ENCODE results near the gene ACADS. TPM values are rescaled to one million over a fixed set of nuclear protein-coding genes. Genes with fewer than 3 reads are reported as not detected.

ACADS gene
- total RNA-seq, 1 experiment from 2014 or later, result 15.9 TPM

- BruUV-seq (replicated peaks), result no TSS peak
- H3K27me3 ChIP-seq (ENCODE audit: control insufficient read depth, insufficient read depth, low read length), result no peaks in the 10 kb centered on the region
- intact Hi-C loops (cut with micrococcal nuclease; ENCODE audit: unreplicated experiment) (loop anchor here (10.0 kb wide), 1 partner anchor 220 kb away; the partner anchor contains the start of gene HNF1A), in situ Hi-C loops (cut with HindIII; ENCODE audit: low pct_unique_long_range_greater_than_20kb, low sequenced_read_pairs) (no loop called here)
- no peaks in the 10 kb centered on the region for H3K4me1 ChIP-seq (ENCODE audit: control insufficient read depth, insufficient read depth, low read length)
- ATAC-seq (no peak), DNase-seq (ENCODE audit: low read depth, low spot score) (no peak)
- TF ChIP-seq TCF7L2 (IDR thresholded peaks at IDR 0.05; ENCODE audit: low read depth, low read length), result no peak
- TF ChIP-seq REST (IDR thresholded peaks at IDR 0.05; ENCODE audit: insufficient read depth in 1 of 2, low read depth in 2 of 2, low read length in 1 of 2), result no peak
- no peak for TF ChIP-seq CTCF (IDR thresholded peaks at IDR 0.05)
- TF ChIP-seq POLR2AphosphoS5 (IDR thresholded peaks at IDR 0.05; ENCODE audit: low read depth, low read length), result no peak
- TF ChIP-seq SIN3A (IDR thresholded peaks at IDR 0.05; ENCODE audit: borderline replicate concordance, insufficient read depth, low read depth, low read length), result no peak
- H3K9me3 ChIP-seq (ENCODE audit: control insufficient read depth, insufficient read depth, low read depth, low read length), result no peaks in the 10 kb centered on the region
- CTCF ChIA-PET, result no interaction called here
- H3K36me3 ChIP-seq (ENCODE audit: control insufficient read depth, insufficient read depth, low read length), result no peaks in the 10 kb centered on the region
- no peak overlapping the region for H3K27ac ChIP-seq (ENCODE audit: low read length)
- POLR2A ChIA-PET, result no interaction called here
- H3K4me3 ChIP-seq (ENCODE audit: low read depth in 2 of 2, low read length in 2 of 2), result no peak overlapping the region
These were observed 29.6 kb downstream of the ACADS start for GRCh38 chr12:120755269-120755668.

GRCh38 chr12:120757226-120757742, 31.7 kb downstream of the ACADS start:
- DNase-seq (ENCODE audit: low read depth, low spot score) (no peak), ATAC-seq (no peak)
- H3K36me3 ChIP-seq (ENCODE audit: control insufficient read depth, insufficient read depth, low read length), result no peaks in the 10 kb centered on the region
- intact Hi-C loops (cut with micrococcal nuclease; ENCODE audit: unreplicated experiment), result loop anchor here (10.0 kb wide), 1 partner anchor 218 kb away; the partner anchor contains the start of gene HNF1A
- no TSS peak for BruUV-seq (replicated peaks)
- no peak for TF ChIP-seq CTCF (IDR thresholded peaks at IDR 0.05)
- no peak for TF ChIP-seq TCF7L2 (IDR thresholded peaks at IDR 0.05; ENCODE audit: low read depth, low read length)
- no peak for TF ChIP-seq SIN3A (IDR thresholded peaks at IDR 0.05; ENCODE audit: borderline replicate concordance, insufficient read depth, low read depth, low read length)
- no peak for TF ChIP-seq POLR2AphosphoS5 (IDR thresholded peaks at IDR 0.05; ENCODE audit: low read depth, low read length)
- no peak overlapping the region for H3K27ac ChIP-seq (ENCODE audit: low read length)
- no peaks in the 10 kb centered on the region for H3K4me1 ChIP-seq (ENCODE audit: control insufficient read depth, insufficient read depth, low read length)
- no peaks in the 10 kb centered on the region for H3K27me3 ChIP-seq (ENCODE audit: control insufficient read depth, insufficient read depth, low read length)
- in situ Hi-C loops (cut with HindIII; ENCODE audit: low pct_unique_long_range_greater_than_20kb, low sequenced_read_pairs), result no loop called here
- POLR2A ChIA-PET, result no interaction called here
- no peaks in the 10 kb centered on the region for H3K9me3 ChIP-seq (ENCODE audit: control insufficient read depth, insufficient read depth, low read depth, low read length)
- CTCF ChIA-PET, result interaction anchor here (0.6 kb wide), 1 partner anchor 1366 kb away, joined by 3 read pairs; no protein-coding TSS in a partner anchor
- H3K4me3 ChIP-seq (ENCODE audit: low read depth in 2 of 2, low read length in 2 of 2), result no peak overlapping the region
